HepG2 (cell line): Measurements from ENCODE around the gene WWTR1. TPM values are rescaled to one million over a fixed set of nuclear protein-coding genes. Genes with fewer than 3 reads are reported as not detected.

Experiments
- ATF7-NPFF ChIP-seq: sonication (generic); formaldehyde crosslinking; IDR thresholded peaks from 2 replicates; pipeline ENCODE4 v1.8.1; 2023; ENCODE audit warnings: mild to moderate bottlenecking, low read depth, missing genetic modification reagents, moderate library complexity
- BRCA1 ChIP-seq: sonication (generic); formaldehyde crosslinking; IDR thresholded peaks from 2 replicates; pipeline ENCODE4 v1.4.0; 2020; ENCODE audit warnings: missing genetic modification reagents
- CC2D1A ChIP-seq: sonication (generic); formaldehyde crosslinking; IDR thresholded peaks from 2 replicates; pipeline ENCODE4 v1.8.1; 2023; ENCODE audit warnings: mild to moderate bottlenecking, missing genetic modification reagents
- ELF4 ChIP-seq: sonication (generic); formaldehyde crosslinking; IDR thresholded peaks from 2 replicates; pipeline ENCODE4 v1.5.0; 2020; ENCODE audit warnings: missing genetic modification reagents, mild to moderate bottlenecking, moderate library complexity, borderline replicate concordance
- HIC2 ChIP-seq: sonication (generic); formaldehyde crosslinking; IDR thresholded peaks from 2 replicates; pipeline ENCODE4 v1.9.0; 2022; ENCODE audit warnings: low read depth, missing genetic modification reagents
- MAF1 ChIP-seq: sonication (generic); formaldehyde crosslinking; IDR thresholded peaks from 2 replicates; pipeline ENCODE4 v1.5.0; 2020; ENCODE audit warnings: missing genetic modification reagents, borderline replicate concordance
- NFRKB ChIP-seq: fragments of 450-650 bp; IDR thresholded peaks from 2 replicates; pipeline ENCODE4 v1.6.1; 2017
- PITX1 ChIP-seq: sonication (generic); formaldehyde crosslinking; IDR thresholded peaks from 2 replicates; pipeline ENCODE4 v1.5.1; 2020; ENCODE audit warnings: mild to moderate bottlenecking, missing genetic modification reagents
- RAD21 ChIP-seq: fragments of 450-650 bp; formaldehyde crosslinking; IDR thresholded peaks from 2 replicates; pipeline ENCODE4 v1.5.0; 2020; ENCODE audit warnings: mild to moderate bottlenecking
- TBL1XR1 ChIP-seq: fragments of 150-350 bp; IDR thresholded peaks from 2 replicates; pipeline ENCODE4 v1.6.1; 2014; ENCODE audit warnings: borderline replicate concordance, low read length; ENCODE audit not compliant: partially characterized antibody
- TBX2 ChIP-seq: sonication (generic); formaldehyde crosslinking; IDR thresholded peaks from 2 replicates; pipeline ENCODE4 v1.5.0; 2020; ENCODE audit warnings: missing genetic modification reagents, mild to moderate bottlenecking, borderline replicate concordance
- WIZ ChIP-seq: sonication (generic); formaldehyde crosslinking; IDR thresholded peaks from 2 replicates; pipeline ENCODE4 v1.5.1; 2020; ENCODE audit warnings: mild to moderate bottlenecking, missing genetic modification reagents
- ZBTB42 ChIP-seq: sonication (generic); formaldehyde crosslinking; IDR thresholded peaks from 2 replicates; pipeline ENCODE4 v1.5.0; 2020; ENCODE audit warnings: mild to moderate bottlenecking, missing genetic modification reagents
- ZBTB7A ChIP-seq: sonication (generic); formaldehyde crosslinking; IDR thresholded peaks from 2 replicates; pipeline ENCODE4 v1.8.0; 2022; ENCODE audit warnings: mild to moderate bottlenecking, missing genetic modification reagents
- ZFP41 ChIP-seq: sonication (generic); formaldehyde crosslinking; IDR thresholded peaks from 2 replicates; pipeline ENCODE4 v1.4.0; 2020; ENCODE audit warnings: mild to moderate bottlenecking, missing genetic modification reagents, borderline replicate concordance
- ZMAT5 ChIP-seq: sonication (generic); formaldehyde crosslinking; IDR thresholded peaks from 2 replicates; pipeline ENCODE4 v1.5.0; 2020; ENCODE audit warnings: mild to moderate bottlenecking, low read depth, missing genetic modification reagents, borderline replicate concordance
- ZMYM4 ChIP-seq: sonication (generic); formaldehyde crosslinking; IDR thresholded peaks from 2 replicates; pipeline ENCODE4 v1.8.1; 2023; ENCODE audit warnings: mild to moderate bottlenecking, missing genetic modification reagents
- ZNF121 ChIP-seq: sonication (generic); formaldehyde crosslinking; IDR thresholded peaks from 2 replicates; pipeline ENCODE4 v1.5.0; 2020; ENCODE audit warnings: mild to moderate bottlenecking, missing genetic modification reagents
- ZNF136 ChIP-seq: sonication (generic); formaldehyde crosslinking; IDR thresholded peaks from 2 replicates; pipeline ENCODE4 v1.8.1; 2022; ENCODE audit warnings: low read depth, mild to moderate bottlenecking, moderate library complexity, missing genetic modification reagents
- ZNF180 ChIP-seq: sonication (generic); formaldehyde crosslinking; IDR thresholded peaks from 2 replicates; pipeline ENCODE4 v1.4.0; 2020; ENCODE audit warnings: low read depth, missing genetic modification reagents, borderline replicate concordance
- ZNF513 ChIP-seq: sonication (generic); formaldehyde crosslinking; conservative IDR thresholded peaks from 2 replicates; pipeline ENCODE4 v1.5.0; 2020; ENCODE audit warnings: missing genetic modification reagents
- ZNF543 ChIP-seq: sonication (generic); formaldehyde crosslinking; IDR thresholded peaks from 2 replicates; pipeline ENCODE4 v1.4.0; 2020; ENCODE audit warnings: mild to moderate bottlenecking, missing genetic modification reagents
- ZNF563 ChIP-seq: sonication (generic); formaldehyde crosslinking; IDR thresholded peaks from 2 replicates; pipeline ENCODE4 v1.8.0; 2022; ENCODE audit warnings: mild to moderate bottlenecking, moderate library complexity, missing genetic modification reagents
- ZNF710 ChIP-seq: sonication (generic); formaldehyde crosslinking; IDR thresholded peaks from 2 replicates; pipeline ENCODE4 v1.5.0; 2020; ENCODE audit warnings: mild to moderate bottlenecking, missing genetic modification reagents, borderline replicate concordance
- ZNF850 ChIP-seq: sonication (generic); formaldehyde crosslinking; conservative IDR thresholded peaks from 2 replicates; pipeline ENCODE4 v1.9.0; 2021; ENCODE audit warnings: mild to moderate bottlenecking, missing genetic modification reagents
- polyA plus RNA-seq, 8 experiments: library from polyadenylated mRNA; depleted of rRNA in 3 of 8; stranded (reverse) in 7 of 8; unstranded in 1 of 8; fragments of >200 nt; fragmentation: Illumina TruSeq in 4 of 8; extraction: Trizol in 4 of 8; gene quantifications; 2 replicates each; pipeline versions ENCODE4 v1.2.1 to v1.2.3, GENCODE V29; 2011 to 2016; ENCODE audit warnings: low read depth in 4 of 8, missing spikeins in 1 of 8, mixed read lengths in 1 of 8; ENCODE audit not compliant: insufficient read depth in 1 of 8
- total RNA-seq, 5 experiments: library from RNA; depleted of rRNA; stranded (reverse); fragments of >200 nt; fragmentation: Illumina TruSeq; extraction: Trizol; gene quantifications; 2 replicates each; pipeline ENCODE4 v1.2.3, GENCODE V29; 2016; ENCODE audit warnings: low read depth in 1 of 5

Gene WWTR1
- total and polyA plus RNA-seq, 2 of the 13 experiments (the other 11 are each of a cell fraction or from before 2014, with no cell fraction given) = 19.7 to 139 TPM

- TF ChIP-seq ZNF850 (CRISPR knock-in tag) (no peak), ZNF563 (no peak), TBL1XR1 (no peak), PITX1 (CRISPR knock-in tag) (peak; percentile 26; the same call in 1 of the 2 replicates), ZBTB7A (CRISPR knock-in tag) (no peak), ZNF136 (no peak), ELF4 (CRISPR knock-in tag) (no peak), ATF7-NPFF (no peak), NFRKB (no peak), ZMAT5 (CRISPR knock-in tag) (no peak), MAF1 (CRISPR knock-in tag) (no peak), ZNF710 (CRISPR knock-in tag) (peak; percentile 87; the same call in 1 of the 2 replicates), TBX2 (CRISPR knock-in tag) (peak; percentile 35; the same call in 1 of the 2 replicates), RAD21 (CRISPR knock-in tag) (peak; percentile 28; the same call in 1 of the 2 replicates), ZNF513 (CRISPR knock-in tag) (no peak), ZNF180 (no peak), ZNF543 (no peak), ZMYM4 (CRISPR knock-in tag) (peak; percentile 95), BRCA1 (CRISPR knock-in tag) (no peak), ZBTB42 (CRISPR knock-in tag) (no peak), CC2D1A (CRISPR knock-in tag) (no peak), ZNF121 (CRISPR knock-in tag) (no peak), ZFP41 (CRISPR knock-in tag) (no peak), HIC2 (no peak), WIZ (CRISPR knock-in tag) (no peak)
Observed at GRCh38 chr3:149599236-149599635, 58.6 kb downstream of the WWTR1 start (continued).
